UCSD-AML1 (cell line): ENCODE measurements around the gene AIRE.
"Not testable (repeated sequence)": the region's sequence is repeated elsewhere in the genome, so short reads cannot be mapped to it uniquely, and the experiment has no call there.

Experiments used
- DNase-seq: peaks from one replicate; lab custom pipeline; 2025; ENCODE audit not compliant: unreplicated experiment; lab: John Stamatoyannopoulos, UW

AIRE gene

GRCh38 chr21:44334329-44335030, 48.8 kb downstream of the AIRE start:
- no peak for DNase-seq

GRCh38 chr21:44335266-44336059, 49.8 kb downstream of the AIRE start:
- DNase-seq, result no peak

GRCh38 chr21:44337449-44337848, 51.8 kb downstream of the AIRE start:
- DNase-seq, result no peak

- DNase-seq, result peak; percentile 46
These were observed 52.5 kb downstream of the AIRE start for GRCh38 chr21:44337941-44338895.

DNA sequence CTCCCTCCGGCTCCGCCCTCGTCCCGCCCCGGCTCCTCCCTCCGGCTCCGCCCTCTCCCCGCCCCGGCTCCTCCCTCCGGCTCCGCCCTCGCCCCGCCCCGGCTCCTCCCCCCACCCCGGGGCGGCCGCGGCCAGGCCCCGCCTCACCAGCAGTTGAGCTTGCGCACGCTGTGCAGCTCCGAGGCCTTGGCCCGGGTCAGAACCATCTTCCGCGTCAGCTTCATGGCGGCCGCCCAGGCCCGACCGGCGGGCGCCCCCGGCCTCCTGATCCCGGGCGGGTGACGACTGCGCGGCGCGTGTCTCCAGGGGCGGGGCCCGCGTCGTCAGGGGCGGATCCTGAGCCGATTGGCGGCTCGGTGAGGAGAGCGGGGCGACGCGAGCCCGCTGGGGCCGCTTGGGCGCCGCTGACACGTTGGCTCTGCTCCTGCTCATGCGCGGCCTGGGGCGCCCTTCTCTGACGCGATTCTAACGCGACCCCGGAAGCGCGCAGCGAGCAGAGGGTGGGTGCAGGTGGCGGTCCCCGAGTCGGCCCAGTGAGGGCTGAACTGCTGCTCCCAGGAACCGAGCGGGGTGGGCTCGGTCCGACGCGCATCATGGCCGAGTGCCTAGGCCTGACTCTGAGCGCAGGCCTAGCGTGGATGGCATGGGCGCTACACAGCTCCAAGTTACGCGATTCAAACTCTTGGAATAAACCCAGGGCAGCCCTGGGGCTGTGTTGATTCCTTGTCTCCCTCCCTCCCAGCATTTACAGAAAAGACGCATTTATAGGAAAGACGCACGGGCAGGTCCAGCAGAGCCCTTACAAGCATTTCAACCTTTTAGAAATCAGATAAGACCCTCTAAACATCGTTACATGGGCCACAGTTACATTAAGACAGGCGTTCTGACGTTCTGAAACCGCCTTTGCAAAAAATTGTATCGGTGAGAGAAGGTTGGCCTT, 53.6 kb downstream of the AIRE start, which contains the start of gene CFAP410:
TSS of gene CFAP410 (minus strand) at position 420 of the 940 bp plus-strand sequence. CDS start at position 224, 196 bp downstream.
- peak; percentile 96 for DNase-seq

- not testable (repeated sequence) for DNase-seq
These were observed 56.2 kb downstream of the AIRE start for GRCh38 chr21:44341726-44342458.

GRCh38 chr21:44342981-44343380, 57.3 kb downstream of the AIRE start:
- not testable (repeated sequence) for DNase-seq

DNA sequence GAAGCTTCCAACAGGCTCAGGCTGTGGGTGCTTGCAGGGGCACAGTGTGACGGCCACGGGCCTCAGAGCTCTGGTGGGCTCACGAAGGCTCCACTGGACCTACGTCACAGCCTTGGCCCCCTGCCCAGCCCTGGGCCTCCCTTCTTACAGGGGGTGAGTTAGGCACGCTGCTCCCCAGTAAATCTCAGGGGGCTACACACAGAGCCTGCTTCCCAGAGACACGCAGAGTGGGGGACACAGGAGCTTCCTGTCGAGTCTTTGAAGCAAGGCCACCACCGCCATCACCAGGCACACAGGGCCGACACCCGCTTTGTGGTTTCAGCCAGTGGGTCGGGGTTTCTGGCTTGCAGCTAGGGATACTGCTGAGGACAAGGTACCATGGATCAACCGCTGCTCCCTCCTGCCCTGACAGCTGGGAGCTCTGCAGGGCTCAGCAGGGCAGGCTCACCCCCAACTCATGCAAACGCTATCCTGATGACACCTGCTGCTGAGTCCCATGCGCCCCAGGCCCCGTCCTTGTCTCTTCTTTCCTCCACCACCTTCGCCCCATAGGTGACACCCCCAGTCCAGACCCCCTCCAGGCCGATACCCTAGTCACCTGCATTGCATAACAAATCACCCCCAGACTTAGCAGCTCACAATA, 59.0 kb downstream of the AIRE start:
- no peak for DNase-seq

DNA sequence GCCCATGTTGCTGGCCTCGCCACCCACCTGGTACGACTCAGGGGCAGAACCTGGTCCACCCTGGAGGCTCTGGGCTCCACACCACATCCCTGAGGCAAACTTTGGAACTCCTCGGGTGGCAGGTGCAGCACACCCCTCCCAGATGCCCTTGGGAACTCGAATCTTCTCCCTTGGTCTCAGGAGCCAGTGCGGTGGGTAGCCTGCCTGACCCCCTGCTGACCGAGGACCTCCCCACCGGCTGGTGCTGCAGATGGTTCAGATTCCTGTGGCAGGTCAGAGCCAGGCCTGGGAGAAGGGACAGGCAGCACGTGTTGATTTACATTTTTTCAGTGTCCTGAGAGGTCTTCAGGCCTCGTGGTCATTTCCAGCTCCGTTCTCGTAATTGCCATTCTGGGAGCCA, 59.8 kb downstream of the AIRE start:
- DNase-seq, result no peak

DNA sequence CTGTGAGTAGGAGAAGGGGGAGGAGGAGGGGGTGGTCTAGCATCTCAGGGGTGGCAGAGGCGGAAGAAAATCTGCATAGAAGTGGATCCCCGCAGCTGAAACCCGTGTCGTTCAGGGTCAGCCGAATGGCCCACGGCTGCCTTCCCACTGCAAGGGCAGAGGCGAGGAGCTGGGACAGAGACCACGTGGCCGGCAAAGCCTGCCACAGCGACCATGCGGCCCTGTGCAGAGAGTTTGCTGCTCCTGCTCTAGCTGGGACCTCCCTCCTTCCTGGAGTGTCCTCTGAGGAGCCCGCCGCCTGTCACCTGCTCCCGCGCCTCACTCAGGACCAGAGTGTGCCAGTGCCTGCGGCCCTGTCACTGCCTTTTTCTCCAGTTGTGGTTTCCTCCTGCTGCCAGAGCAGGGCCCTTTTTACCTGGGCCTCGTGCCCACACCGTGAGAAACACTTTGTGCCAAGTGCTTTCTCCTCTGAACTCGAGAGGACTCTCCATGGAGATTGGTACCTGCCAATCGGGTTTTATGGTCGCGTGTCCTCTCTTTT, 62.3 kb downstream of the AIRE start:
- no peak for DNase-seq
